ENCODE results near the gene LYRM2. TPM values are rescaled to one million over a fixed set of nuclear protein-coding genes. Genes with fewer than 3 reads are reported as not detected.

The LYRM2 gene
- polyA plus RNA-seq, 3 donors from 2014 or later: 56.5 to 69.4 (median 66.8) TPM

Other genes with a start within 250 kb of the LYRM2 start
- gene RRAGD, start 226.5 kb downstream of the LYRM2 start, polyA plus RNA-seq: under 1 TPM in 2 of 3 donors, not detected in 1; 0.11 to 0.22 TPM
- 1 to 10 TPM in 1 of 3 donors, under 1 TPM in 2; 0.06 to 3.0 (median 0.52) TPM for gene ANKRD6, start 205.6 kb downstream of the LYRM2 start, polyA plus RNA-seq
- gene MDN1, start 181.0 kb upstream of the LYRM2 start, polyA plus RNA-seq: 1 to 10 TPM; 2.6 to 9.3 (median 3.1) TPM
- 10 to 100 TPM in 2 of 3 donors, 1 to 10 TPM in 1; 7.8 to 52.1 (median 19.5) TPM for gene CASP8AP2, start 191.1 kb upstream of the LYRM2 start, polyA plus RNA-seq